ENCODE results near the gene CRY2. TPM values are rescaled to one million over a fixed set of nuclear protein-coding genes. Genes with fewer than 3 reads are reported as not detected.

CRY2 gene
- total and polyA plus RNA-seq, 10 of the 15 experiments (the other 5 are each of a cell fraction or from before 2014, with no cell fraction given), result 1.2 to 14.7 (median 8.1) TPM

DNA sequence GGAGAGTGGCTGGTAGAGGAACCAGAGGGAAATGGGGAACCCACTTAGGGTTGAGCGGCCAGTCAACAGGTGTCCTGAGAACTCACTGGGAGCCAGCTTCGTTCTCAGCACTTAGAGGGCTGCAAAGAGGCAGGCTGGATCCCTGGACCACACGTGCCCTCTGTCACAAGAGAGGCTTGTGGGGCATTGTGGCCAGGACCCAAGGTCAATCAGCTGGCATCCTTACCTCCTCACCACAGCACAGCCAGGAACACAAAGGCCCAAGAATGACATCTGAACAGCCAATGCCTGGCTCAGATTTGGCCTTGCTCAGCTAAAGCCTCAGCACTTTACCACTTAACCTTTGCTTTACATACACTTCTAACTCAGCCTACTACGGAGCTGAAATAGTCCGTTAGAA lies 45.6 kb downstream of the CRY2 start:
- in situ Hi-C loops (cut with MboI), result no loop called here
- RAD21 ChIA-PET (ENCODE audit: unreplicated experiment), result no interaction called here
- no peak overlapping the region for H3K4me3 ChIP-seq
- WGBS (ENCODE audit: insufficient coverage, insufficient replicate concordance, low lambda C conversion rate, missing lambda C conversion rate), result 22% methylated on average over 5 of the region's 5 CpGs
- H3K4me1 ChIP-seq (ENCODE audit: control insufficient read depth, insufficient read depth, low read length), result no peaks in the 10 kb centered on the region
- ATAC-seq, result no peak
- intact Hi-C loops (cut with micrococcal nuclease; ENCODE audit: unreplicated experiment), result no loop called here
- peaks cover 0 to 5% of the 10 kb centered on the region in 2 experiments; a peak in 2 of 4 replicates for H3K27me3 ChIP-seq (replicated peaks in 1 of 2; ENCODE audit: control insufficient read depth in 2 of 2, insufficient read depth in 2 of 2, low read length in 1 of 2)
- BruUV-seq (replicated peaks), result no TSS peak
- SMC1A ChIA-PET (ENCODE audit: uncharacterized antibody, unreplicated experiment), result interaction anchor here (0.6 kb wide), 1 partner anchor 20 kb away, joined by 3 read pairs; no protein-coding TSS in a partner anchor
- no peaks in the 10 kb centered on the region; the same call in 1 of the 2 replicates for H4K20me1 ChIP-seq (ENCODE audit: control insufficient read depth, insufficient read depth)
- no peak for DNase-seq (ENCODE audit: low read depth, low spot score)
- TF ChIP-seq NFXL1 (IDR thresholded peaks at IDR 0.05; ENCODE audit: borderline replicate concordance) (no peak), BACH1 (IDR thresholded peaks at IDR 0.05; ENCODE audit: borderline replicate concordance) (no peak), CBX3 (IDR thresholded peaks at IDR 0.05; ENCODE audit: borderline replicate concordance, low read depth) (no peak), MYB (IDR thresholded peaks at IDR 0.05; ENCODE audit: borderline replicate concordance, low read depth, low read length) (no peak), ZNF24 (IDR thresholded peaks at IDR 0.05) (no peak), POLR2AphosphoS5 (IDR thresholded peaks at IDR 0.05; ENCODE audit: low read length) (no peak), SPI1 (IDR thresholded peaks at IDR 0.05; ENCODE audit: borderline replicate concordance, insufficient read depth, low read depth, low read length) (no peak), YY1 (IDR thresholded peaks at IDR 0.05; ENCODE audit: low read depth, low read length) (no peak), RAD21 (IDR thresholded peaks at IDR 0.05; ENCODE audit: insufficient read depth, low read depth, low read length) (no peak), GABPA (IDR thresholded peaks at IDR 0.05; ENCODE audit: low read depth) (no peak), ATF7 (IDR thresholded peaks at IDR 0.05; ENCODE audit: low read depth) (no peak), SREBF2 (IDR thresholded peaks at IDR 0.05; ENCODE audit: low read length) (no peak), CBX5 (IDR thresholded peaks at IDR 0.05; ENCODE audit: low read depth) (no peak)
- TF ChIP-seq, protein P1, sequence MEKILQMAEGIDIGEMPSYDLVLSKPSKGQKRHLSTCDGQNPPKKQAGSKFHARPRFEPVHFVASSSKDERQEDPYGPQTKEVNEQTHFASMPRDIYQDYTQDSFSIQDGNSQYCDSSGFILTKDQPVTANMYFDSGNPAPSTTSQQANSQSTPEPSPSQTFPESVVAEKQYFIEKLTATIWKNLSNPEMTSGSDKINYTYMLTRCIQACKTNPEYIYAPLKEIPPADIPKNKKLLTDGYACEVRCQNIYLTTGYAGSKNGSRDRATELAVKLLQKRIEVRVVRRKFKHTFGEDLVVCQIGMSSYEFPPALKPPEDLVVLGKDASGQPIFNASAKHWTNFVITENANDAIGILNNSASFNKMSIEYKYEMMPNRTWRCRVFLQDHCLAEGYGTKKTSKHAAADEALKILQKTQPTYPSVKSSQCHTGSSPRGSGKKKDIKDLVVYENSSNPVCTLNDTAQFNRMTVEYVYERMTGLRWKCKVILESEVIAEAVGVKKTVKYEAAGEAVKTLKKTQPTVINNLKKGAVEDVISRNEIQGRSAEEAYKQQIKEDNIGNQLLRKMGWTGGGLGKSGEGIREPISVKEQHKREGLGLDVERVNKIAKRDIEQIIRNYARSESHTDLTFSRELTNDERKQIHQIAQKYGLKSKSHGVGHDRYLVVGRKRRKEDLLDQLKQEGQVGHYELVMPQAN (conservative IDR thresholded peaks at IDR 0.05), result no peak
- TF ChIP-seq, protein P2, sequence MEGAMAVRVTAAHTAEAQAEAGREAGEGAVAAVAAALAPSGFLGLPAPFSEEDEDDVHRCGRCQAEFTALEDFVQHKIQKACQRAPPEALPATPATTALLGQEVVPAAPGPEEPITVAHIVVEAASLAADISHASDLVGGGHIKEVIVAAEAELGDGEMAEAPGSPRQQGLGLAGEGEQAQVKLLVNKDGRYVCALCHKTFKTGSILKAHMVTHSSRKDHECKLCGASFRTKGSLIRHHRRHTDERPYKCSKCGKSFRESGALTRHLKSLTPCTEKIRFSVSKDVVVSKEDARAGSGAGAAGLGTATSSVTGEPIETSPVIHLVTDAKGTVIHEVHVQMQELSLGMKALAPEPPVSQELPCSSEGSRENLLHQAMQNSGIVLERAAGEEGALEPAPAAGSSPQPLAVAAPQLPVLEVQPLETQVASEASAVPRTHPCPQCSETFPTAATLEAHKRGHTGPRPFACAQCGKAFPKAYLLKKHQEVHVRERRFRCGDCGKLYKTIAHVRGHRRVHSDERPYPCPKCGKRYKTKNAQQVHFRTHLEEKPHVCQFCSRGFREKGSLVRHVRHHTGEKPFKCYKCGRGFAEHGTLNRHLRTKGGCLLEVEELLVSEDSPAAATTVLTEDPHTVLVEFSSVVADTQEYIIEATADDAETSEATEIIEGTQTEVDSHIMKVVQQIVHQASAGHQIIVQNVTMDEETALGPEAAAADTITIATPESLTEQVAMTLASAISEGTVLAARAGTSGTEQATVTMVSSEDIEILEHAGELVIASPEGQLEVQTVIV (IDR thresholded peaks at IDR 0.05; ENCODE audit: borderline replicate concordance, partially characterized antibody), result no peak
- TF ChIP-seq, protein P3, sequence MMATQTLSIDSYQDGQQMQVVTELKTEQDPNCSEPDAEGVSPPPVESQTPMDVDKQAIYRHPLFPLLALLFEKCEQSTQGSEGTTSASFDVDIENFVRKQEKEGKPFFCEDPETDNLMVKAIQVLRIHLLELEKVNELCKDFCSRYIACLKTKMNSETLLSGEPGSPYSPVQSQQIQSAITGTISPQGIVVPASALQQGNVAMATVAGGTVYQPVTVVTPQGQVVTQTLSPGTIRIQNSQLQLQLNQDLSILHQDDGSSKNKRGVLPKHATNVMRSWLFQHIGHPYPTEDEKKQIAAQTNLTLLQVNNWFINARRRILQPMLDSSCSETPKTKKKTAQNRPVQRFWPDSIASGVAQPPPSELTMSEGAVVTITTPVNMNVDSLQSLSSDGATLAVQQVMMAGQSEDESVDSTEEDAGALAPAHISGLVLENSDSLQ (IDR thresholded peaks at IDR 0.05), result no peak
- CTCF ChIA-PET, result interaction anchor here (0.7 kb wide), 1 partner anchor 59 kb away, joined by 3 read pairs; no protein-coding TSS in a partner anchor
- H3K9me3 ChIP-seq (replicated peaks; ENCODE audit: control insufficient read depth, insufficient read depth, low read length), result no peaks in the 10 kb centered on the region
- no peak overlapping the region for H3K4me2 ChIP-seq (ENCODE audit: control insufficient read depth, insufficient read depth)
- no peak overlapping the region for H3K27ac ChIP-seq (ENCODE audit: control insufficient read depth, insufficient read depth)
- no peaks in the 10 kb centered on the region for H3K79me2 ChIP-seq (ENCODE audit: control insufficient read depth, insufficient read depth, low read length)
- FAIRE-seq, result no peak
- H3K9ac ChIP-seq (ENCODE audit: control insufficient read depth, insufficient read depth, low read length), result no peak overlapping the region
- POLR2A ChIA-PET, result interaction anchor here (0.6 kb wide), 1 partner anchor 114 kb away, joined by 3 read pairs; no protein-coding TSS in a partner anchor
- H2AFZ ChIP-seq (ENCODE audit: control insufficient read depth, low read depth, low read length), result no peak overlapping the region
- H3K36me3 ChIP-seq (ENCODE audit: control insufficient read depth in 2 of 2, insufficient read depth in 2 of 2, low read length in 1 of 2), result no peaks in the 10 kb centered on the region

All from GM12878 (cell line).